ENCODE results near the gene SH3RF2.

SH3RF2 gene

DNA sequence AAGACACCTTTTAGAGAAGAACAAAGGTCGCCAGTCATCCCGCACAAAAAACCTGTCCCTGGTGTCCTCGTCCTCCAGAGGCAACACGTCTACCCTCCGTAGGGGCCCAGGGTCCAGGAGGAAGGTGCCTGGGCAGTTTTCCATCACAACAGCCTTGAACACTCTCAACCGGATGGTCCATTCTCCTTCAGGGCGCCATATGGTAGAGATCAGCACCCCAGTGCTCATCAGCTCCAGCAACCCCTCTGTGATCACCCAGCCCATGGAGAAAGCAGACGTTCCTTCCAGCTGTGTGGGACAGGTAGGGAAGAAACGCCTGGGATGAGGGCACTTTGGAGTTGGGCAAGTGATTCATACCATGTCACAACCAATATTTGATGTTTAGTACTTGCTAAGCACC, 77.4 kb downstream of the SH3RF2 start:
- DNase-seq = no peak

DNA sequence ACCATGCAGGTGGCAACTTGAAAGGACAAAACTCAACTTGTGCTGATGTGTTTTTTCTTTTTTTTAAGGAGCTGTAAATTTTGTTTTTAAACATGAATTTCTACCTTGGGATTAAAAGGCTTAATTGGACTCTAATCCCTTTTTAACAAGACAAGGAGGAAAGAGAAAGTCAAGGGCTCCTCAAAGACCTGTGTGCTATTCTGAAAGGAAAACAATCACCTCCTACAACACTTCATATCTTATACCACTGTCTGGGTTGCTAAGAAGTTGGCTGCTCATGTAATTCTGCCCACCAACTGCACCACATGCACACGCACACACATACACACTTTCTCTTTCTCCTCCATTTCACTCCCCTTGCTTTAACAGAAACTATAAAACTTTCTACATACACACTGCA, 78.6 kb downstream of the SH3RF2 start:
- DNase-seq = no peak

DNA sequence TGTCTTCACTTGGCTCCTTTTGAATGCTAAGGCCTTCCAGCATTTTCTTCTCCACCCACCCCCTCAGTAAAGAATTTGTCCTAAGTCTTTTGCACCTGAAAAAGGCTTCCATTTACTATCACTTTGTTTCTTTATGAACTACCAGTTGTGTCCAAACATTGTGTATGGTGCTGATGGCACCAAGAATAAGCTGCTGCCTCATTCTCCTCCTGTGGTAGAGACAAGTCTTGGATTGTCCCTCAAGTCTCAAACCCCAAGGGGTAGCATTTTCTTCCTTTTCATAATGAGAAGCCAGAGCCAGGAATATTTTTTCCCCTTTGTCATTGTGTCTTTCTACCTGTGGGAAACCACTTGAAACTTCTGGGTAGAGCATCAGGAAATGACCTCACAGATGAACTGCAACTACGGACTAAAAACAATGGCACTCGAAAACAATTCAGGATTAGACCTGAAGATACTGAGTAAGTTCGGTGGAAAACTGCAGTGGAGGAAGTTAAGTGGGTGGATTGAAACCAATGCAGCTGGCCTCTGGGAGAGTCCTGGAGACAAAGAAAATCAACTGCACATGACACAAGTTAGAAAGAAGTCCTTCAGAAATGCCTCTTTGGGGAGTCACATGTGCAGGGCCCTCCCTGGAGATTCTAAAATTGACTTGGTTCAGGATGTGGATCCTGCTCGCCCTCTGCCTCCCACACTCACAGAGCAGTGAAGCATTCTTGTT, 80.5 kb downstream of the SH3RF2 start:
- no peak for DNase-seq

DNA sequence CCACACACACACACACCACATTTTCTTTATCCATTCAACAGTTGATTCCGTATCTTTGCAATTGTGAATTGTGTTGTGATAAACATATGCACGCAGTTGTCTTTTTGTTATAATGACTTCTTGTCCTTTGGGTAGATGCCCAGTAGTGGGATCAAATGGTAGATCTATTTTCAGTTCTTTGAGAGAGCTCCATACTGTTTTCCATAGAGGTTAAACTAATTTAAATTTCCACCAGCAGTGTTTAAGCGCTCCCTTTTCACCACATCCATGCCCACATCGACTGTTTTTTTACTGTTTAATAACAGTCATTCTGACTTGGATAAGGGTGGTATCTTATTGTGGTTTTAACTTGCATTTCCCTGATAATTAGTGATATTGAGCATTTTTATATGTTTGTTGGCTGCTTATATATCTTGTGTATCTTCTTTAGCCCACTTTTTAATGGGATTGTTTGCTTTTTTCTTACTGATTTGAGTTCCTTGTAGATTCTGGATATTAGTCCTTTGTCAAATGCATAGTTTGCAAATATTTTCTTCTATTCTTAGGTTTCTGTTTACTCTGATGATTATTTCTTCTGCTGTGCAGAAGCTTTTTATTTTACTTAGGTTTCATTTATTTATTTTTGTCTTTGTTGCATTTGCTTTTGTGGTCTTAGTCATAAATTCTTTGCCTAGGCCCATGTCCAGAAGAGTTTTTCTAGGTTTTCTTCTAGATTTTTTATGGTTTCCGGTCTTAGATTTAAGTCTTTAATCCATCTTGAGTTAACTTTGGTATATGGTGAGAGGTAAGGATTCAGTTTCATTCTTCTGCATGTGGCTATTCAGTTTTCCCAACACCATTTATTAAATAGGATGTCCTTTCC, 82.4 kb downstream of the SH3RF2 start:
- no peak for DNase-seq

DNA sequence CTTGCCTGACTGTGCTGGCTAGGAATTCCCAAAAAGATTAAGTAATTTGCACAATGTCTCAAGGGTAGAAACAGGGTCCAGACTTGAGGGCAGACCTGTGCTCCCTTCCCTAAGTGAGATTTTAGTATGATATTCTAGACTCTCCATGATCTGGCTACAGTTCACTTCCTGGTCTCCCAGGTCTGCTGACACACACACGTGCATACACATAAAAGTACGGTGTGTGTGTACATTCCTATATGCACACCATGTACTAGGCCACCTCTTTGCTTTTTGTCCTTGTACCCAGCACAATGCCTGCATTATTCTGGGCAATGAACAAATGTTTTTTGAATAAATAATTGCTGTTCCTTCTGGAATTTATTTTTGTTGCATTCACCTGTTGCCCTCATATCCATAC, 83.7 kb downstream of the SH3RF2 start:
- no peak for DNase-seq

DNA sequence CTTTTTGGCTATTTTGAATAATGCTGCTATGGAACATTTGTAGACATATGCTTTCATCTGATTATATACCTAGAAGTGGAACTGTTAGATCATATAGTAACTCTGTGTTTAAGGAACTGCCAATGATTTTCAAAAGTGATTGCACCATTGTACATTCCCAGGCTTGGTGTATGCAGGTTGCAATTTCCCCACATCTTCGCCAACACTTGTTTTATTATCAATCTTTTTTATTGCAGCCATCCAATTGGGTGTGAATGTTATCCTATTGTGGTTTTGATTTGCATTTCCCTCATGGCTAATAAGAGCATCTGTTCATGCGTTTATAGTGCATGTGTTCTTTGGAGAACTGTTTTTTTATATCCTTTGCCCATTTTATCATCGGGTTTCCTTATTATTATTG, 87.7 kb downstream of the SH3RF2 start:
- no peak for DNase-seq

DNA sequence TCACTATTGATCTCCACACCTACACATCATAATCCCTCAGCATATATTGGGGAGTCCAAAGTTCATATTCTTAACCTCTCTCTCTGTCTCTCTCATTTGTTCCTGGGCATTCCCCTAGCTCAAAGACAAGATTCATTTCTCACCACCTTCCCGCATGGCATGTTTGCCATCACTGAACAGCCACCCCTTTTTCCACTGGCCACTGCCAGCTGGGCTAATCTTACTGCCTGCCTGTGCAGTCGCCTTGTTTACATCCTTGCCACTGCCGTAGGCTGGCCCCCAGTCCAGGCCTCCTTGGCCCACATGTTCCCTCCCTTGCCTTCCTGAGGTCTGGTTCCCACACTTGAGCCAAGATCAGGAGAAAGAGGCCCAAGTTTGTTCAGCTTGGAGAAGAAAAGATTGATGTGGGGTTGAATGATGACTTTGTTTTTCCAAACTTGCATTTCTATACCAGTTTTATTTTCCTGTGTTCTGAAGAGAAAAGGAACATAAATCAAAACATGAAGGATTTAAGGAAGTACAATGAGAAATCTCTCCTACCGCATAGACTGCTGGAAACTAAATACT, 88.8 kb downstream of the SH3RF2 start:
- DNase-seq = no peak

DNA sequence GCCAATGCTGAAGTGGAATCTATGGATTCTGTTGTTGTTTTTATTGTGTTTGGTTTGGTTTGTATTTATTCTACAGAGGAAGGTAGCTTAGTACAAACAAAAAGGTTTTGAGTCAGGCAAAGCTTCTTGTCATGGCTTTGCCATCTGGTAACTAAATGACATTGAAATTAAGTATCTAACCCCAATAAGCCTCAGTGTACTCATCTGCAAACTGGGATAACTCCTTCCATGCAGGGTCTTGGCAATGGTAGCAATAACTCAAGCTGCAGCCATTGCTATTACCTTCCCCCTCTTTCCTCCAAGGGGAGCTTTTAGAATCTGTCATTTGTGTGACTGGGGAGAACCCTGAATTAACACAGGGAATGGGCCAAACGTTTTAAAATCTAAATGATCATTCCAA, 89.3 kb downstream of the SH3RF2 start:
- DNase-seq = no peak

DNA sequence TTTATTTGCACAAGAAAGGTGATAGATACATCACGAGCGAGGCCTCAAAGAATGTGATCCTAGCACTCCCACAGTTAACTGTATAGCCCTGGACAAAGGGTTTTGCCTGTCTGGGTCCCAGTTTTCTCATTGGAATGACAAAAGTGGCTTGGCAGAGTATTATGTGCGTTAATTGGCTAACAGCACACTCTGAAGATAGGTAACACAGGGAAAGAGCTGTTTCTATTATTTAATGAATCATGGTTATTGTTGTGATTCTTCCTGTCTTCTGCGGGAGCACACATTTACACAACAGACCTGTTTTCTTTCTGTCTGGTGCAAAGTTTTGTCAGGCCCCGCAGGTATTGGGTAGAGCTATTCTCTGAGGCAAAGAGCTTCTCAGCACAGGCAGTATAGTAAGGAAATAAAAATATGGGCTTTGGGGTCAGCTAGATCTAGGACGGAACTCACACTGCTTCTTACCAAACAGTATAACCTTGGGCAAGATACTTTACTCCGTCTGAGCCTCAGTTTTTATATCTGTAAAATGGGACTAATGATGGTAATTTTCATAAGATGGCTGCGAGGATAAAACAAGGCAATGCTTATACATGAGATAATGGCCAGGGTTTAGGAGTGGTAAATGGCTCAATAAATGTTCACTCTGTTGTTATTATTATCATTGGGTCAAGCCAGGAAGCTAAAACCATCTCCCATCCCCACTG, 90.1 kb downstream of the SH3RF2 start:
- DNase-seq = no peak

DNA sequence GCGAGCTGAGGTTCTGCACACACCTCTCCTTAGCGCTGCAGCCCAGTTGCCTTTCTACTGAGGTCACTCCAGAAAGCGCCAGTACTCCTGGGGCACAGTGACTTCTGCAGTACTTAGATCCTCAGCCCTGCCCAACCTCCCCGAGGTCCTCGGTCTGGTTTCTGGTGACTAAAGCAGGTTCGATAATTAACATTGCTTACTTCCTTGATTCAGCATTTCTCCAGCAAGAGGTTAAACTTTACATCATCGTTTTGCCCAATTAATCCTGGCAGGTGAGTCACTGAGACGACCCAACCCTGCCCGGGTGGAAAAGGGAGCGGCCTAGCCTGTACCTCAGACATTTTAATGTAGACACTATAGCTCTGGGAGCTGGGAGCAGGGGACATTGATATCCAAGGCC, 91.4 kb downstream of the SH3RF2 start:
- no peak for DNase-seq

DNA sequence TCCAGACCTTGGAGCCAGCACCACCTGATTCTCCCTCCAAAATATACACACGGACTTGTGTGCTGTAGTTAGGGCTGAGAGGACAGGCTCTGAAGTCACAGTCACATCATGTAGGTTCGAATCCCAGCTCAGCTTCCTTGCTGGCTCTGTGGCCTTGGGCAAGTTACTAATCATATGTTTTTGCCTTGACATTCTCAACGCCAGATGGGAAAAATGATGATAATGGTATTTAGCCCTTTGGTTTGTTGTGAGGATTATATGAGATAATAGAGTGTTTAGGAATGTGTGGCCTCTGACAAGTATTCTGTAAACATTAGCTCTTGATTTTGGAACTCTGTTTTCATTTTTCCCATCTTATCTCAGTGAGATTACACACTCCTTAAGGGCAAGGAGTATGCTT, 96.5 kb downstream of the SH3RF2 start:
- no peak for DNase-seq

DNA sequence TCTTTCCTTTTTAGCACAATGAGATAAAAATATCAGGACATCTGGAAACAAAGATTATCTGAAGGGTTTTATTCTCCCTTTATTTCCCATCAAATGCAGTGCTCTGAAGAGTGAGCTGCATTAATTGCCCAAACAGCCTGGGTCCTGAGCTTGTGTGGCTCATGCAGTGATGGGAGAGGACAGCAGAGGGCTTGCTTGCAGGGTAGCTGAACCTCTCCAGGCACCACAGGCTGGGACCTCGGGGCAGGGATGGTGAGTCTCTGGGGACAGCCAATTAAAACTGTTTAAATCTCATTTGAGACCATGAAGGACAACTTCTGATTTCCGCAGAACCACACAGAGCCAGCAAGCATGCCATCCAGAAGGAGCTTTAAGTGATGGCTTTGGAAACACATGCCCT, 97.7 kb downstream of the SH3RF2 start:
- no peak for DNase-seq

DNA sequence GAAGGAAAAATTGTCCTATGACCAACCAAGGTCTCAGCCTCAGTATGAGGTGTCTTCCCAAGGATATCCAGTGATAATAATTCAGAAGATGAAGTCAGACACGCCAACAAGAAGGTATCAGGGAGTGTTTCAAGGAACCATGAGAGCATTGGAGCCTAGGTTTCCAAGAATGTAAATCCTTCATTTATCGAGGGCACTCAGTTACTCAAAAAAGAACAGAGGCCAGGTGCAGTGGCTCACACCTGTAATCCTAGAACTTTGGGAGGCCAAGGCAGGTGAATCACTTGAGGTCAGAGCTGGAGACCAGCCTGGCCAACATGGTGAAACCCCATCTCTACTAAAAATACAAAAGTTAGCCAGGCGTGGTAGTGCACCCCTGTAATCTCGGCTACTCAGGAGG, 98.2 kb downstream of the SH3RF2 start:
- no peak for DNase-seq

DNA sequence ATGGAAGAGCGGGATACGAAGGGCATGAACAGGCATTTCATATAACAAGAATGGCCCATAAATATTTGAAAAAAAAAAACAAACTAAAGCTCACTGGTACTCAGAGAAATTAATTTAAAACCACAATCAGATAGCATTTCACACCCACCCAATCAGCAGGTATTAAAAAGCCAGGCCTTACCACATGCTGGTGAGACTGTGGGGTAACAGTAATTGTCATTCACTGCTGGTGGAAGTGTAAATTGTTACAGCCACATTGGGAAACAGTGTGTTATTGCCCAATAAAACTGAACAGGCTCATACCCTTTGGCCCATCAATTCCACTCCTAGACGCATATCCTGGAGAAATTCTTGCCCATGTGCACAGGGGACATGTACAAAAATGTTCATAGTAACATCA, 103.0 kb downstream of the SH3RF2 start:
- DNase-seq = no peak

DNA sequence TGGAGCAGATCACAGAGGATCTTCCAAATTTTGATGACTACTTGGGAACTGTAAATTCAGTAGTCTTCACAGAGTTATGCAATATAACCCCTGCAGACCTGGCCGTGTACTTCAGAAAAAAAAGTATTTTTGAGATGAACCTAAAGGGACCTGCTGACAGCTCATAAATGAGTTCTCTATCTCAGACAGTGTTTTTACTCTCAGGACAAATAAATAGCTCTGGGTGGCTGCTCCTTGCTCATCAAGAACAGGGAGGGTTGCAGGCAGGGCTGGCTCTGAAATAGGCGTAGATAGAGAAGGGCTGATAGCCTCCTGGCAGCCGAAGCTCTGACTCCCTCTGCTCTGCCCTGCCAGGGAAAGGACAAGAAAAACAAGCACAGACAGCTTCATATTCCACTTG, 104.1 kb downstream of the SH3RF2 start:
- DNase-seq = no peak

DNA sequence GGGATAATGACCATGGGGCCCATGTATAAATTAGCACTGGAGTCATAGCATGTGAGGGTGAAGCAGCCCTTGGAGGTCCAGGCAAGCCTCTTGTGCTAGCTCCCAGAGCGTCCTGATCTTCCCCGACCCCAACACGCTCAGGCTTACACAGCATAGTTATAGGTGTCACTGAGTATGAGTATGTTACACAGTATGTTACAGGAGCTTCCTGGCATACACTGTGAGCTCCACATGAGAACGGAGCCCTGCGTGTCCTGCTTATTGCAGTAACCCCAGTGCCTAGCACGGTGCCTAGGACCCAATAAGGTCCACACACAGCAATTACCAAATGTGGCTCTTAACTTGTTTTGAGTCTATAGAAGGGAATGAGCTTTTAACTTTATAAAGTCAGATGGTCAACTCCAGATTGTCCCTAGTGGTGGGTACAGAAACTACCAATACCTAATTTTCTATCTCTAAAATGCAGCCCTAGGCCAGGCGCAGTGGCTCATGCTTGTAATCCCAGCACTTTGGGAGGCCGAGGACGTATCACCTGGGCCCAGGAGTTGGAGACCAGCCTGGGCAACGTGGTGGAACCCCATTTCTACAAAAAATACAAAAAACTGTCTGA, 104.9 kb downstream of the SH3RF2 start:
- no peak for DNase-seq

DNA sequence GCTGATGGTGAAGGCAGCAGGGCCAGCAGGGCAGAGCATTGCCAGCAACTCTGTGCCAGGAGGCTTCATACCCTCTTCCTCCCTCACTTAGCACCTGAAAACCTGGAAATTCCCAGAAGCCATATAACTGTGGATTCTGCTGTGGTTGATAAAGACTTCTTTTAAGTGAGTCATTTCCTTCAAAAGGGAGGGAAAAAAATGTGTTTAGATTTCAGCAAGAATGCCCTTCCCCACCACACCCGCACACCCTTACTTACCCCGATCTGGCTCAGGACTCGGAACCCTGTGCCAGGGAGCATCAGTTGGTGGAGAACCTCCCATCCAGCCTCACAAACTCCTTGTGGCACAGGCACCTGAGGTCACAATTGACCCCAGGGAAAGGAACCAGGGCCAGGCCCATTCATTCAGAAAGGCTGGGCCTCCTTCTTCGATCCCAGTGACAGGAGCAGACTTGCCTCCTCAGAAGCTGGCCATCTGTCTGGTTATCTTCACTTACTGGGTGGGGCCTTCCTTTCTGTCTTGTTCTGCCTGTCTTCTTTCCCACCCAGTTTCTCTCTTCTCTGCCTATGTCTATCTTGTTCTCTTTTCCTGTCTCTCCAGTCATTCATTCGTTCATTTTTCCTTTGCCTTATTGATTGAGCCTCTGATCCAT, 106.4 kb downstream of the SH3RF2 start:
- DNase-seq = no peak

DNA sequence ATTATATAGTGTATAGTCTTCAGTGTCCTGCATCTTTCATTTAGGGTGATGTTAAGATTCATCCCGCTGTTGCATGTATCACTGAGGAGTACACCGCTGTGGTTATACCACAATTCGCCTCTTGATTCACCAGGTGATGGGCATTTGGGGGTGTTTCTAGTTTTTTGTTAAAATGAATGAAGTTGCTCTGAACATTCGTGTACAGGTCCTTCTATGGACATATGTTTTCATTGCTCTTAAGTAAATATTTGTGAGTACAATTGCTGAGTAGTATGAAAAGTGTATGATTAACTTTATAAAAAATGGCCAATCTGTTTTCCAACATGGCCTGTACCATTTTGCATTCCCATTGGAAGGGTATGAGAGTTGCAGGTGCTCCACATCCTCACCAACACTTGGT, 107.3 kb downstream of the SH3RF2 start:
- no peak for DNase-seq

DNA sequence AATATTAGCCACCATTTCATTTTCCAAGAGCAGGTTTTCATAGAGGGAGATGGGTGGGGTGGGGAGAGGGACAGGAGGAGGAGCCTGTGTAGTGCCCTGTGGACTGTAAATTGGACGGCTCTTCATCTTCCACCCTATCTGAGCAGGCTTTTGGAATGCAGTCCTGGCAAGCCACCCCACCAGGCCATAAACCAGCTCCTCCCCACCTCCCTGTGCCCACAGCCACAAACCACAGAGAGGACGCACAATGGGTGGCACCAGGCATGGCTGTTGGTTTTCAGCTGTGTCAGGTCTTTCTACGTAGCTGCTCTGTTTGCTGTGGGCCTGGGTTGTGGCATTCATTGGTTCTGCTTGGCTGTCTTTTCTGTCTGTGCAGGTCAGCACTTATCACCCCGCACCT, 111.0 kb downstream of the SH3RF2 start:
- DNase-seq = no peak

DNA sequence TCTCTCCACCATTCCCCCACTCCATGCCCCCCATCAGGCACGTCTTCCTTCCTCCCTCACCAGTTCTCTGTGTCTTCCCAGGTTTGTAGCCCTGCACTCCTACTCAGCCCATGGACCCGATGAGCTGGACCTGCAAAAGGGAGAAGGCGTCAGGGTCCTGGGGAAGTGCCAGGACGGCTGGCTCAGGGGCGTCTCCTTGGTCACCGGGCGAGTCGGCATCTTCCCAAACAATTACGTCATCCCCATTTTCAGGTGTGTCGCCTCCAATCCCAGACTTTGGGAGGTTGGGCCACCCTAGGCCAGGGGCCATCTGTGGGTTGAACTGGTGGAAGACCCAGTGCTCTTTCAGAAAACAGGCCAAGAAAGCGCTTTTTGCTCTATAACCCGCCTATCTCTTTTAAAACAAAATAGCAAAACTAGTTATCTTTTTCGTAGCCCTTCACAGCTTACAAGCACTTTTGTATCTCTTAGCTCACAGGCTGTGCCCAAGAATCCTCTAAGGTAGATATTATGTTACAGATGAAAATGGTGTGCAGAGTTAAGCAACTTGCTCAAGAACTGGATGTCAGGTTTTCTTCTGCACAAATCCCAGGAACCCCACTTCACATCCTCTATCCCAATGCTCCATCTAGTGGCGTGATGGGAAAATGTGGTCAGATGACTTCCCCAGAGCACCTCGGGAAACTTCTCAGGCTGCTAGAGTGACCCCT, 112.8 kb downstream of the SH3RF2 start:
- peak; percentile 24 for DNase-seq

DNA sequence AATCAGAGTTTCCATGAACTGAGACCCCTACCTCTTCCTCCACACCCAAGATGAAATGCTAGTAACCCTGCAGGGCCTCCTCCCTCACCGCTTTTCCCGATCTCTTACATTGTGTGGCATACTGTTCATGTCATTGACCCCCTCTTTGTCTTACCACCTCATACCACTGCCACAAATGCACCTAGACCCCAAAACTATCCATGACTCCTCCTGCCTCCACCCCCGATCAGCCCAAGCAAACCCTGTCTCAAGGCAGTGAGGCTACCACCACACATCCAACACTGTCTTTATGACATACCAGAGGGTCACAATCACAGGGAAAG, 113.3 kb downstream of the SH3RF2 start:
- DNase-seq = no peak

DNA sequence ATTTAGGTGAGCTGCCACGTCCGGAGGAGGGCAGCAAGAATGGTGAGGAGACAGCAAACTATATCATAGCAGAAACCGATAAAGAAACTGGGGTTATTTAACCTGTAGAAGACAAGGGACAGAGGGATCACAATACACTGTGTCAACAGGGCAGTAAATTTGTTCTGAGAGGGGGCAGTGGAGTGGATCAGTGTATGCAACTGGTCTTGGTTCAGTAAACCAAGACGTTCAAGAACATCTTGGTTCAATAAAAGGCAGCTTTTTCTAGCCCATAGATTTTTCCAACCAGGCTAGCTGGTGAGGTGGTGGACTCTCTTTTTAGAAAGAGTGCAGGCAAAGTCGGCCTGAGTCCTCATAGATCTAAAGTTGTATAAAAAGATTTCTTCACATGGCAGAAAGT, 113.7 kb downstream of the SH3RF2 start:
- no peak for DNase-seq
